HepG2 (cell line): Measurements from ENCODE around the gene DNAAF8. TPM values are rescaled to one million over a fixed set of nuclear protein-coding genes. Genes with fewer than 3 reads are reported as not detected.

ENCODE experiments used
- AFF4 ChIP-seq: sonication (generic); formaldehyde crosslinking; IDR thresholded peaks from 2 replicates; pipeline ENCODE4 v1.4.0; 2020; ENCODE audit warnings: missing genetic modification reagents
- CTCF ChIP-seq: sonication (generic); formaldehyde crosslinking; IDR thresholded peaks from 2 replicates; pipeline ENCODE4 v1.5.0; 2020; ENCODE audit warnings: mild to moderate bottlenecking, missing genetic modification reagents, moderate library complexity
- FIP1L1 ChIP-seq: fragments of 200-400 bp; formaldehyde crosslinking; IDR thresholded peaks from 2 replicates; pipeline ENCODE4 v1.6.1; 2018; ENCODE audit warnings: low read depth, mild to moderate bottlenecking, low read length, moderate library complexity, borderline replicate concordance; ENCODE audit not compliant: insufficient read depth
- FOSL2 ChIP-seq: sonication (generic); formaldehyde crosslinking; IDR thresholded peaks from 2 replicates; pipeline ENCODE4 v1.4.0; 2020; ENCODE audit warnings: missing genetic modification reagents
- HOXD1 ChIP-seq: sonication (generic); formaldehyde crosslinking; IDR thresholded peaks from 2 replicates; pipeline ENCODE4 v1.5.0; 2020; ENCODE audit warnings: missing genetic modification reagents
- MBNL3 ChIP-seq: fragments of 250-450 bp; sonication (Bioruptor Pico); conservative IDR thresholded peaks from 2 replicates; pipeline ENCODE4 v1.8.0; 2022; ENCODE audit warnings: mild to moderate bottlenecking, inconsistent platforms
- MYPOP ChIP-seq: sonication (generic); formaldehyde crosslinking; IDR thresholded peaks from 2 replicates; pipeline ENCODE4 v1.8.1; 2023; ENCODE audit warnings: mild to moderate bottlenecking, moderate library complexity, missing genetic modification reagents
- PCBP1 ChIP-seq: fragments of 200-400 bp; formaldehyde crosslinking; IDR thresholded peaks from 2 replicates; pipeline ENCODE4 v1.6.1; 2017; ENCODE audit warnings: mild to moderate bottlenecking, low read depth, low read length, borderline replicate concordance
- RARG ChIP-seq: sonication (generic); formaldehyde crosslinking; IDR thresholded peaks from 2 replicates; pipeline ENCODE4 v1.4.0; 2020; ENCODE audit warnings: low read depth, mild to moderate bottlenecking, missing genetic modification reagents
- SRY ChIP-seq: sonication (generic); formaldehyde crosslinking; IDR thresholded peaks from 2 replicates; pipeline ENCODE4 v1.8.0; 2022; ENCODE audit warnings: mild to moderate bottlenecking, missing genetic modification reagents
- ZNF280D ChIP-seq: sonication (generic); formaldehyde crosslinking; IDR thresholded peaks from 2 replicates; pipeline ENCODE4 v1.5.1; 2020; ENCODE audit warnings: mild to moderate bottlenecking, missing genetic modification reagents
- ZUFSP ChIP-seq: sonication (generic); formaldehyde crosslinking; IDR thresholded peaks from 2 replicates; pipeline ENCODE4 v1.9.0; 2021; ENCODE audit warnings: missing genetic modification reagents, mild to moderate bottlenecking, borderline replicate concordance
- polyA plus RNA-seq, 8 experiments: library from polyadenylated mRNA; depleted of rRNA in 3 of 8; stranded (reverse) in 7 of 8; unstranded in 1 of 8; fragments of >200 nt; fragmentation: Illumina TruSeq in 4 of 8; extraction: Trizol in 4 of 8; gene quantifications; 2 replicates each; pipeline versions ENCODE4 v1.2.1 to v1.2.3, GENCODE V29; 2011 to 2016; ENCODE audit warnings: low read depth in 4 of 8, missing spikeins in 1 of 8, mixed read lengths in 1 of 8; ENCODE audit not compliant: insufficient read depth in 1 of 8
- total RNA-seq, 5 experiments: library from RNA; depleted of rRNA; stranded (reverse); fragments of >200 nt; fragmentation: Illumina TruSeq; extraction: Trizol; gene quantifications; 2 replicates each; pipeline ENCODE4 v1.2.3, GENCODE V29; 2016; ENCODE audit warnings: low read depth in 1 of 5
- TF ChIP-seq, protein P1 (sequence below): sonication (generic); formaldehyde crosslinking; IDR thresholded peaks from 2 replicates; pipeline ENCODE4 v1.4.0; 2020; ENCODE audit warnings: mild to moderate bottlenecking, missing genetic modification reagents

The DNAAF8 gene
- total and polyA plus RNA-seq, 2 of the 13 experiments (the other 11 are each of a cell fraction or from before 2014, with no cell fraction given) = 0.44 TPM; not detected in 1

GRCh38 chr16:4766875-4767628 is 32.7 kb downstream of the DNAAF8 start, which contains the start of gene ZNF500 (continued):
- TF ChIP-seq, protein P1, sequence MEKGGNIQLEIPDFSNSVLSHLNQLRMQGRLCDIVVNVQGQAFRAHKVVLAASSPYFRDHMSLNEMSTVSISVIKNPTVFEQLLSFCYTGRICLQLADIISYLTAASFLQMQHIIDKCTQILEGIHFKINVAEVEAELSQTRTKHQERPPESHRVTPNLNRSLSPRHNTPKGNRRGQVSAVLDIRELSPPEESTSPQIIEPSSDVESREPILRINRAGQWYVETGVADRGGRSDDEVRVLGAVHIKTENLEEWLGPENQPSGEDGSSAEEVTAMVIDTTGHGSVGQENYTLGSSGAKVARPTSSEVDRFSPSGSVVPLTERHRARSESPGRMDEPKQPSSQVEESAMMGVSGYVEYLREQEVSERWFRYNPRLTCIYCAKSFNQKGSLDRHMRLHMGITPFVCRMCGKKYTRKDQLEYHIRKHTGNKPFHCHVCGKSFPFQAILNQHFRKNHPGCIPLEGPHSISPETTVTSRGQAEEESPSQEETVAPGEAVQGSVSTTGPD = no peak
- TF ChIP-seq MBNL3 (CRISPR knock-in tag) (no peak), PCBP1 (peak; percentile 79; the same call in 1 of the 2 replicates), FOSL2 (CRISPR knock-in tag) (0 out of 2 replicates have a peak, but pooled peaks have one; percentile 30), HOXD1 (no peak), CTCF (CRISPR knock-in tag) (no peak; the same call in 1 of the 2 replicates), SRY (CRISPR knock-in tag) (peak; percentile 77; the same call in 1 of the 2 replicates), ZNF280D (CRISPR knock-in tag) (peak; percentile 96), ZUFSP (CRISPR knock-in tag) (no peak), RARG (CRISPR knock-in tag) (no peak), AFF4 (no peak), FIP1L1 (no peak), MYPOP (CRISPR knock-in tag) (peak; percentile 41; the same call in 1 of the 2 replicates)
